T-helper 1 cell treated with Interleukin-12 subunit alpha and Interleukin-12 subunit beta and Interleukin-4 antibody, amounts not matched to agents 30 ng/mL and 1 ng/mL, for 36 hours (primary cell): ENCODE measurements around the gene LUM. TPM values are rescaled to one million over a fixed set of nuclear protein-coding genes. Genes with fewer than 3 reads are reported as not detected.
"Not testable (repeated sequence)": the region's sequence is repeated elsewhere in the genome, so short reads cannot be mapped to it uniquely, and the experiment has no call there.

Source experiments
- intact Hi-C: fragments of 100-400 bp; cut with micrococcal nuclease; formaldehyde crosslinking; loops from one replicate; pipeline ENCODE4 v1.15.1; 2024
- total RNA-seq: library from RNA; stranded (reverse); gene quantifications from 2 replicates; pipeline ENCODE4 v1.2.3, GENCODE V29; 2022

LUM gene
- total RNA-seq, 1 donor from 2014 or later, result not detected

- intact Hi-C loops, result loop anchor here (1.0 kb wide), 1 partner anchor 131 kb away; no protein-coding TSS in a partner anchor
Measured at GRCh38 chr12:91109581-91110310, 1.5 kb downstream of the LUM start.

DNA sequence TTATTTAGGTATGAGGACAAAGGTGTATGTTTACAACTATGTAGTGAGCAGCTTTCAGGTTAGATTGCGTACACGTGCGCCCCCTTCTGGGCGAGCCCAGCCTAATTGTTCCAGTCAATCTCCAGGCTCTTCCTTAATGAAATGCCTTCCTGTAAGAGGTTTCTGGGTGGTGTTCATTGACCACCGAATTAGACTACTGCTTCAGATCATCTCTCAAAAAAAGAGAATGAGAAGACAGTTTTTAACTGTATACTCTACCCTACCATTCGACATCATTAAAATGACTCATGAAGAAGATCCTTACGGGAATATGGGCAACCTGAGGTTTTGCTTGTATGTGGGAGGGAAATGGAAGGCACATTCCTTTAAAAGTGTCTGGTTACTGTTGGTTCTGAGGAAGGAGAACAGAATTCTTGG is 2.1 kb downstream of the LUM start:
- intact Hi-C loops, result loop anchor here (1.0 kb wide), 1 partner anchor 131 kb away; no protein-coding TSS in a partner anchor

- intact Hi-C loops, result no loop called here
Measured at GRCh38 chr12:91108196-91108755, 3.0 kb downstream of the LUM start.

DNA sequence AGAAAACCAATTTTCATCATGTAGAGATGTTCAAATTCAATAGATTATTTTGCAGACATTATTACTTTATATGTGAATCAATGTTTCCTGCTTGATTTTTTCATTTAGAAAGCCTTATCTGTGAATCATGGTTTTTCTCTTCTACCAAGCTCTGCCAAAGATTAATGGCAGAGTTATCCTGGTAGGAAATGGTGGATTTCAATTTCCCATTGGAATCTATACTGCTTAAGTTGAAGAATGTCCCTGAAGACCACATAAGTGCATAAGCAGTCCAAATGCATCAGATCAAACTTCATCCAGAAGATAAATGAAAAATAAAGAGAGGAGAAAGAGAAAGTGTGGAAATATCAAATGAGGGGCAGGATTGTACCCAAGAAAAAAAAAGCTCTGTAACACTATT is 5.0 kb downstream of the LUM start:
- intact Hi-C loops, result no loop called here

DNA sequence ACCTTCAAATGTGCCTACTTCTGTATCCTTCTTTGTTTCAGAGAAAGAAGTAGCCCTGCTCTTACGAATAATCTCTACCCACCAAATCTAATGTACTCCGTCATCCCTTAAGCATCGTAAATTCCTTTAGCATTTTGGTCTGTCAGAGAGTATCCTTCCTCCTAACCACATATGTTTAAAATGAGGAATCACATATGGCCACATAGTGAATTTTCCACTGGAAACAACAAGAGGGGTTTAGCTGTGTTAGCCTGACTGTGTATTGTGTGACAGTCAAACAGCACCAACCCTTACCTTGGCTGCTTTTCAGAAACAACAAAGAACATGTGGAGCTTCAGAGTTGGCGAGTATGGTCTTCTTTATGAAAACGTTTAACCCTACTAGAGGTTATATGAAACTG is 5.5 kb downstream of the LUM start:
- intact Hi-C loops, result no loop called here

- intact Hi-C loops, result no loop called here
Measured at GRCh38 chr12:91104812-91105466, 6.4 kb downstream of the LUM start.

- intact Hi-C loops, result no loop called here
Measured at GRCh38 chr12:91103624-91104023, 7.7 kb downstream of the LUM start.

DNA sequence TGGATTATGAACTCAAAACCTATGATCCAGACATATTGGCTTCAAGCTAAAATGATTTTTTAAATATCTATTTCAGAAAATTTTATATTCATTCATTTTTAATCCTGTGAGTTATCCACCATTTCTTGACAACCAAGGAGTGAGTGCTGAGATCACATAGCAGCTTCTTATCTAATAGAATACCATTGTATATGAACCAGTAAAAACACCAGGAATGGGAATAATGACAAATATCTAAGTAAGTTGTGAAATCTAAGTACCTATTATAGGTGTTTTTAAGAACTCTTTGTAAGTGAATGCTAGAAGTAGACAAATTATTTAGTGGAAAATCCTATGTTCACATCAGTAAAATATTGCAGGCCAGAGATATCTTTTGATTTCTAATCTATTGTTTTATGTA is 8.2 kb downstream of the LUM start:
- intact Hi-C loops, result no loop called here

GRCh38 chr12:91100906-91101305 is 10.4 kb downstream of the LUM start:
- intact Hi-C loops, result no loop called here

DNA sequence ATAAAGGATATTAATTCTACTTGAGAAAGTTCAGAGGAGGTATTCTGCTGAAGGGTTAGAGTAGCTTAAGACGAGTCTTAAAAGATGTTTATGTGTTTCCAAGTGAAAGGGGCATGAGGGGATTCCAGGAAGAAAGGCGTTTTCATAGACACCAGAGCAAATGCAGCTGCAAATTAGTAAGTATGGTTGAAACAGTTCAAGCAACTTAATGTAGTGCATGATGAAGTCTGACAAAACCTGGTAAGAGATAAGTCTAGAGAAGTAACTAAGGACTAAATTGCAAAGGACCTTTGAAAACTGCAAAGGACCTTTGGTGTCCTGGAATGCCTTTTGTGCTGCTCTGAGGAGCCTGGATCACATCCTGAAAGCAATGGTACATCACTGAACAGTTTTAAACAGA is 11.5 kb downstream of the LUM start:
- intact Hi-C loops, result no loop called here

DNA sequence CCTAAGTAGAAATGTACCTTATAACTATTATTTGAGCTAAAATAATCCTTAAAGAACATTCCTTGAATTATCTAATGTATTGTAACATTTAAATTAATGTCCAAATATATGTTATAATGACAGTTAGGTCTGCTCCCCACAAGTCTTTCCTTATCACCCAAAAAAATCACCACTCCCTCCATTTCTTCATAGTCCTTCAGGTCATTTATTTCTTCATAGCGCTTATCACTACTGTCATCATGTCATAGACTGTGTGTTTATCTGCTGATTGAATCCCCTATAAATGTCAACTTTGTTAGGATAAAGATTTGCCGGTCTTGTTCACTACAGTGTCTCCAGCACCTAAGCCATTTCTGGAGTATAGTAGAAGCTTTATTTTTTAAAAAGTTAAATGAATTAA is 12.0 kb downstream of the LUM start:
- intact Hi-C loops, result no loop called here

- intact Hi-C loops, result no loop called here
Measured at GRCh38 chr12:91098941-91099340, 12.4 kb downstream of the LUM start.

- intact Hi-C loops, result no loop called here
Measured at GRCh38 chr12:91098461-91098860, 12.8 kb downstream of the LUM start.

DNA sequence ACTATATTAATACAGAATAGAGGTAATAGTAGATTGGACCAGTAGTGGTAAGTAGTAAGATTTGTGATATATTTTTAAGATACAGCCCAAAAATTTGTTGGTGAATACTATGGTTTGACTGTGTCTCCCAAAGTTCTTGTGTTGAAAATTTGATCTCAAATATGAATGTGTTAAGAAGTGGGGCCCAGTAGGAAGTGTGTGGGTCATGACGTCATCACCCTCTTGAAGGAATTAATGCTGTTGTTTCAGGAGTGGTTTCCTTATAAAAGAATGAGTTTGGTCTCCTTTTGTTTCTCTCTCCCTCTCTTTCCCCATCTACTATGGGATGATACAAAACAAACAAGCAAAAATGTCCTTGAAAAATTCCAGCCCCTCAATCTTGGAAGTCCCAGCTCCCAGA is 16.3 kb downstream of the LUM start:
- intact Hi-C loops, result no loop called here

- intact Hi-C loops, result no loop called here
Measured at GRCh38 chr12:91094032-91094662, 17.1 kb downstream of the LUM start.

DNA sequence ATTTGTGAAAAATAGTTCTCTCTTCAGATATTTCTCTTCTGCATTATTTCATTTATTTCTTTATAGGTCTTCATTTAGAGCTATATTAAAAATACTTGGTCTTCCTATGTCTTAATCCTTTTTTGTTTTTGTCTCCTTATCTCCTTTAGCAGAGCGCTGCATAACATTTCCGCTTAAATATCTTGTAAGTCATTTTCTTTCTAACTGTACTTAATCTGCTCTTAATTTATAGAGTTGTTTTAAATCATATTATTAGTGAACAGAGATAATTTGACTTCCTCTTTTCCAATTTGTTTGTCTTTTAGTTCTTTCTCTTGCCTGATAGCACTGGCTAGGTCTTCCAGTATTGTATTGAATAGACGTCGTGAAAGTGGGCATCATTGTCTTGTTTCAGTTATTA is 18.0 kb downstream of the LUM start:
- intact Hi-C loops, result no loop called here

- intact Hi-C loops, result no loop called here
Measured at GRCh38 chr12:91091916-91092715, 19.2 kb downstream of the LUM start.

DNA sequence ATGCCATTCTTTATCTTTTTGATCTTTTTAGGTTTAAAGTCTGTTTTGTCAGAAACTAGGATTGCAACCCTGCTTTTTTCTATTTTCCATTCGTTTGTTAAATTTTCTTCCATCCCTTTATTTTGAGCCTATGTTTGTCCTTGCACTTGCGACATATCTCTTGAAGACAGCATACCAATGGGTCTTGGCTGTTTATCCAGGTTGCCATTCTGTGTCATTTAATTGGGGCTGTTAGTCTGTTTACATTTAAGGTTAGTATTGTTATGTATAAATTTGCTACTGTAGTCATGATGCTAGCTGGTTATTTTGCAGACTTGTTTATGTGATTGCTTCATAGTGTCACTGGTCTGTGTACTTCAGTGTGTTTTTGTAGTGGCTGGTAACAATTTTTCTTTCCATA is 21.3 kb downstream of the LUM start:
- intact Hi-C loops, result not testable (repeated sequence)

DNA sequence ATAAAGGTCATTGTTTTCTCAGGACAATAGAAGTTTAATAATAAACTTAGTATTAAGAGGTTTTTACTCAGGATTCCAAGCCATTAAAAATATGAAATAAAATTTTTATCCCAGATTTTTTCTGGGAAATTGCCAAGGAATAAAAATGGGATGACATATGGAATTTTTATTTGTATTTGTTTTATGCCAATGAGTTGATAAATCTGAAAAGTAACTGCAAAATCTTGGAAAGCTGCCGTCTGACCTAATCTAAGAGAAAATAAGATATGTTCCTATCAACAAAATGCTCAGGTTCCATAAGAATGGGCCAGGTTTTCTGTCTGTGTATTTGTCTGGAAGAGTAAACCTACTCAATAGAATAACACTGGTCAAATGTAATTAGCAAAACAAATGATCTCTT is 31.3 kb downstream of the LUM start:
- intact Hi-C loops, result no loop called here

- intact Hi-C loops, result no loop called here
Measured at GRCh38 chr12:91078501-91078900, 32.8 kb downstream of the LUM start.

DNA sequence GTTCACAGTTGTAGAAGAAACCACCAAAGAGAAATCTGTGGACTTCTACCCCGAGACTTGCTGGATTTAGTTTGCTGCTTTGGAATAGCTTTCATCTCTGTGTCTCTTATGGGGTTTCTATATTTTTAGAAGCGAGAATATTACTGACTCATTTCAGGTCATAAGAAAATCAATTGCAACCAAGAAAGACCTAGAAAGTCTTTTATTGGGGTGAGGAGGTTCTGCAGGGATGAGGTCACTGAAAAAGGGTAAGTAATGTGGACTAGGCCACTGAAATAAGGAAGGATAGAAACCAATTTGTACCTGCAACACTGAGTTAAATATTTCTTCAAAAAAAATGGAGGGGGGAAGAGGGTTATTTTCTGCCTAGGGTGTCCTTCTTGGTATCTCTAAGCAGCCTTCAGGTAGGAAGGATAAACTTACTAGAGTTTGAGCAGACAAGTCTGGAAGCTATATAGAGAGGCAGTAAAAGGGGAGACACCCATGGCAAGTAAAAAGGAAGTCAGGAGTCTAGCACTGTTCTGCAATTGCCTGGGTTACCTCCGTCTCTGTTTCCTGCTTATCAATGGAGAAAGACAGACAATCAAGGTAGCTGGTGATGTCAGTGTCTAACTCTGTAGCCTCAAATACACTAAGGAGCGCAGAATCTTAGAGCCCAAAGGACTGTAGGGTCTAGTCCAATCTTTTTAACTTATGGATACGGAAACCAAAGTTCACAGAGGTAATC is 33.9 kb downstream of the LUM start:
- intact Hi-C loops, result no loop called here
